HL-60 (cell line): ENCODE measurements around the gene RNF141.

Source experiments
- CTCF ChIP-seq: IDR thresholded peaks from one replicate; pipeline ENCODE4 v1.5.1; 2011; ENCODE audit warnings: low read length, control low read depth, inconsistent platforms; ENCODE audit not compliant: insufficient read depth
- GABPA ChIP-seq: IDR thresholded peaks from 2 replicates; pipeline ENCODE4 v1.6.1; 2012; ENCODE audit warnings: low read depth
- POLR2AphosphoS5 ChIP-seq: IDR thresholded peaks from 2 replicates; pipeline ENCODE4 v1.6.1; 2012; ENCODE audit warnings: low read depth
- REST ChIP-seq: IDR thresholded peaks from 2 replicates; pipeline ENCODE4 v1.6.1; 2012; ENCODE audit warnings: low read depth; ENCODE audit not compliant: insufficient replicate concordance
- SPI1 ChIP-seq: IDR thresholded peaks from 2 replicates; pipeline ENCODE4 v1.6.1; 2012; ENCODE audit warnings: low read depth, mild to moderate bottlenecking, borderline replicate concordance

- TF ChIP-seq CTCF (no peak), POLR2AphosphoS5 (no peak), SPI1 (no peak), GABPA (no peak), REST (no peak)
Observed at GRCh38 chr11:10518891-10519290, 22.1 kb downstream of the RNF141 start.
